Nucleus accumbens (tissue), 56 donors: ENCODE data around the gene OTUB2.

Experiments used
- DNase-seq, 56 donors: peaks; one replicate each; lab custom pipeline; 2025; lab: John Stamatoyannopoulos, UW

The OTUB2 gene

GRCh38 chr14:94018308-94018707 lies 7.8 kb upstream of the OTUB2 start:
- DNase-seq = no peak

GRCh38 chr14:94019329-94019728 lies 6.8 kb upstream of the OTUB2 start:
- DNase-seq = no peak

- no peak for DNase-seq
Observed at GRCh38 chr14:94020267-94020666, 5.9 kb upstream of the OTUB2 start.

- peak in 1 of 56 donors; percentile 41 for DNase-seq
Observed at GRCh38 chr14:94021001-94021400, 5.1 kb upstream of the OTUB2 start.

GRCh38 chr14:94021416-94022157 lies 4.6 kb upstream of the OTUB2 start:
- DNase-seq = no peak

- no peak for DNase-seq
Observed at GRCh38 chr14:94022532-94023411, 3.4 kb upstream of the OTUB2 start.

- no peak for DNase-seq
Observed at GRCh38 chr14:94024549-94024948, 1.6 kb upstream of the OTUB2 start.

- DNase-seq = no peak
Observed at GRCh38 chr14:94025720-94026119, 420 bp upstream of the OTUB2 start.

GRCh38 chr14:94026889-94027469 lies 839 bp downstream of the OTUB2 start:
- DNase-seq = no peak

- no peak for DNase-seq
Observed at GRCh38 chr14:94027566-94028449, 1.7 kb downstream of the OTUB2 start.

GRCh38 chr14:94028450-94028826 lies 2.3 kb downstream of the OTUB2 start:
- no peak for DNase-seq

GRCh38 chr14:94029265-94029664 lies 3.1 kb downstream of the OTUB2 start:
- no peak for DNase-seq

- DNase-seq = no peak
Observed at GRCh38 chr14:94029671-94030203, 3.6 kb downstream of the OTUB2 start.

GRCh38 chr14:94030571-94030970 lies 4.4 kb downstream of the OTUB2 start:
- no peak for DNase-seq

GRCh38 chr14:94031161-94031882 lies 5.2 kb downstream of the OTUB2 start:
- peak in 3 of 56 donors; percentile 19 to 37 (median 34) for DNase-seq

GRCh38 chr14:94031883-94032279 lies 5.7 kb downstream of the OTUB2 start:
- DNase-seq = no peak

GRCh38 chr14:94034886-94035285 lies 8.7 kb downstream of the OTUB2 start:
- DNase-seq = no peak

- DNase-seq = peak in 36 of 56 donors; percentile 12 to 85 (median 34)
Observed at GRCh38 chr14:94036313-94037167, 10.4 kb downstream of the OTUB2 start.
